ENCODE measurements around the gene CPED1.

CPED1 gene

DNA sequence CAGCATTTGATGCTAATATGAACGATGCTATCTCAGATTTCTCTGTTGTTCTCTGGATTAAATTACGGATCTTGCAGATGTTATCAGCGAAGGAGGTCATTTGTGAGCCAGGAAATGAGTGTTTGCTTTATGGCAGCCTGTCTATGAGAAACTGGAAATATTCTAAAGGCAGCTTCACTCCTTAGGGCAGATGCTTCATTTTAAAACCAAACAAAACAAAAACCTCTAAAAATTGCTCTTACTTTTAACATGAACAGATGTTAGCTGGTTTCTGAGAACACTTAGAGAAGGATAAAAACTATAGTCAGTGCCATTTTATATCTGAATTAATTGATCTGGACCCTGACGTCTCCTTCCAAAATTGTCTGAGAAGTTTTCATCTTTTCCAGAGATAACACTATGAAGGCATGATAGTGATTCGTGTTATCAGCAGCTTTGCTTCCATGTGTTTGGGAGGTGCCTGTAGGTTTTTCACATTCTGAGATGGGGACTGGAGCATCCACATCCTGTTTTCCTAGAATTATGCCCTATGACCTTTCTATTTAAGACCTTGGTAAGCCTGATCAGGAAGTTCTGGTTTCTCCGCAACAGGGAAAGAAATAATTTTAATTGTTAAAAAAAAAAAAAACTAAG is 53.1 kb downstream of the CPED1 start:
- peak; percentile 55 for TF ChIP-seq ISL1 (CRISPR knock-in tag; IDR thresholded peaks at IDR 0.05)
- TF ChIP-seq ZNF8 (CRISPR knock-in tag; IDR thresholded peaks at IDR 0.05), result no peak
- TF ChIP-seq ARNTL (CRISPR knock-in tag; IDR thresholded peaks at IDR 0.05; ENCODE audit: borderline replicate concordance, low read depth), result no peak
- TF ChIP-seq, protein P1, sequence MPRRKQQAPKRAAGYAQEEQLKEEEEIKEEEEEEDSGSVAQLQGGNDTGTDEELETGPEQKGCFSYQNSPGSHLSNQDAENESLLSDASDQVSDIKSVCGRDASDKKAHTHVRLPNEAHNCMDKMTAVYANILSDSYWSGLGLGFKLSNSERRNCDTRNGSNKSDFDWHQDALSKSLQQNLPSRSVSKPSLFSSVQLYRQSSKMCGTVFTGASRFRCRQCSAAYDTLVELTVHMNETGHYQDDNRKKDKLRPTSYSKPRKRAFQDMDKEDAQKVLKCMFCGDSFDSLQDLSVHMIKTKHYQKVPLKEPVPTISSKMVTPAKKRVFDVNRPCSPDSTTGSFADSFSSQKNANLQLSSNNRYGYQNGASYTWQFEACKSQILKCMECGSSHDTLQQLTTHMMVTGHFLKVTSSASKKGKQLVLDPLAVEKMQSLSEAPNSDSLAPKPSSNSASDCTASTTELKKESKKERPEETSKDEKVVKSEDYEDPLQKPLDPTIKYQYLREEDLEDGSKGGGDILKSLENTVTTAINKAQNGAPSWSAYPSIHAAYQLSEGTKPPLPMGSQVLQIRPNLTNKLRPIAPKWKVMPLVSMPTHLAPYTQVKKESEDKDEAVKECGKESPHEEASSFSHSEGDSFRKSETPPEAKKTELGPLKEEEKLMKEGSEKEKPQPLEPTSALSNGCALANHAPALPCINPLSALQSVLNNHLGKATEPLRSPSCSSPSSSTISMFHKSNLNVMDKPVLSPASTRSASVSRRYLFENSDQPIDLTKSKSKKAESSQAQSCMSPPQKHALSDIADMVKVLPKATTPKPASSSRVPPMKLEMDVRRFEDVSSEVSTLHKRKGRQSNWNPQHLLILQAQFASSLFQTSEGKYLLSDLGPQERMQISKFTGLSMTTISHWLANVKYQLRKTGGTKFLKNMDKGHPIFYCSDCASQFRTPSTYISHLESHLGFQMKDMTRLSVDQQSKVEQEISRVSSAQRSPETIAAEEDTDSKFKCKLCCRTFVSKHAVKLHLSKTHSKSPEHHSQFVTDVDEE (CRISPR knock-in tag; IDR thresholded peaks at IDR 0.05), result peak; percentile 81; the same call in 1 of the 2 replicates
- TF ChIP-seq TOX (CRISPR knock-in tag; IDR thresholded peaks at IDR 0.05; ENCODE audit: borderline replicate concordance), result peak; percentile 58; the same call in 1 of the 2 replicates
- TF ChIP-seq, protein P2, sequence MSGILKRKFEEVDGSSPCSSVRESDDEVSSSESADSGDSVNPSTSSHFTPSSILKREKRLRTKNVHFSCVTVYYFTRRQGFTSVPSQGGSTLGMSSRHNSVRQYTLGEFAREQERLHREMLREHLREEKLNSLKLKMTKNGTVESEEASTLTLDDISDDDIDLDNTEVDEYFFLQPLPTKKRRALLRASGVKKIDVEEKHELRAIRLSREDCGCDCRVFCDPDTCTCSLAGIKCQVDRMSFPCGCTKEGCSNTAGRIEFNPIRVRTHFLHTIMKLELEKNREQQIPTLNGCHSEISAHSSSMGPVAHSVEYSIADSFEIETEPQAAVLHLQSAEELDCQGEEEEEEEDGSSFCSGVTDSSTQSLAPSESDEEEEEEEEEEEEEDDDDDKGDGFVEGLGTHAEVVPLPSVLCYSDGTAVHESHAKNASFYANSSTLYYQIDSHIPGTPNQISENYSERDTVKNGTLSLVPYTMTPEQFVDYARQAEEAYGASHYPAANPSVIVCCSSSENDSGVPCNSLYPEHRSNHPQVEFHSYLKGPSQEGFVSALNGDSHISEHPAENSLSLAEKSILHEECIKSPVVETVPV (CRISPR knock-in tag; IDR thresholded peaks at IDR 0.05), result 0 out of 2 replicates have a peak, but pooled peaks have one; percentile 5
- peak; percentile 94; the same call in 1 of the 2 replicates for TF ChIP-seq TCF4 (CRISPR knock-in tag; IDR thresholded peaks at IDR 0.05; ENCODE audit: borderline replicate concordance)
- no peak for TF ChIP-seq ZNF565 (CRISPR knock-in tag; conservative IDR thresholded peaks at IDR 0.05; ENCODE audit: low read depth)
- TF ChIP-seq BACH2 (CRISPR knock-in tag; IDR thresholded peaks at IDR 0.05; ENCODE audit: borderline replicate concordance), result no peak
- no peak for TF ChIP-seq SNAI2 (CRISPR knock-in tag; IDR thresholded peaks at IDR 0.05)
- 0 out of 2 replicates have a peak, but pooled peaks have one; percentile 29 for TF ChIP-seq PPARA (CRISPR knock-in tag; IDR thresholded peaks at IDR 0.05; ENCODE audit: borderline replicate concordance)
- TF ChIP-seq ZNF70 (CRISPR knock-in tag; IDR thresholded peaks at IDR 0.05), result peak; percentile 47
- ATAC-seq, result peak; percentile 95

DNA sequence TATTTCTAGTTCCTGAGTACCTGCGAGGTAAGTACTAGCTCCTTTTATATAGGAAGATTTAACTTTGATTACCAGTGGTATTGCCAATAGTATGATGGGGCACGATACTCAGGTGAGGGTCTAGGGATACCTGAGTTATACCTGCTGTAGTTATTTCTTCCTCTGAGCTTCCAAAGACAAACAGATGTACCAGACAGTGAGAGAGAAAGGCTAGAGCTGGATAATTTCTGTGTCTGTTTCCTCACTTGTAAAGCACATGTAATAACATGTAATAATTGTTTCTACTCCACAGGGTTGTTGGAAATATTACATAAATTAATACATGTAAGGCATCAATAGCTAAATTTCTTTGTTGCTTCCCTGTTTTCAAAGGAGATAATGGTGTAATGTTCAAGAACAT is 53.7 kb downstream of the CPED1 start:
- no peak for ATAC-seq
- TF ChIP-seq PPARA (CRISPR knock-in tag; IDR thresholded peaks at IDR 0.05; ENCODE audit: borderline replicate concordance) (no peak), TOX (CRISPR knock-in tag; IDR thresholded peaks at IDR 0.05; ENCODE audit: borderline replicate concordance) (no peak), GLIS3 (CRISPR knock-in tag; IDR thresholded peaks at IDR 0.05) (no peak), ZNF70 (CRISPR knock-in tag; IDR thresholded peaks at IDR 0.05) (no peak), ZNF8 (CRISPR knock-in tag; IDR thresholded peaks at IDR 0.05) (no peak), BACH2 (CRISPR knock-in tag; IDR thresholded peaks at IDR 0.05; ENCODE audit: borderline replicate concordance) (no peak), ESRRG (CRISPR knock-in tag; IDR thresholded peaks at IDR 0.05) (no peak), RARB (CRISPR knock-in tag; IDR thresholded peaks at IDR 0.05) (no peak), ZNF565 (CRISPR knock-in tag; conservative IDR thresholded peaks at IDR 0.05; ENCODE audit: low read depth) (no peak)
- TF ChIP-seq, protein P1 (CRISPR knock-in tag; IDR thresholded peaks at IDR 0.05), result no peak
- TF ChIP-seq, protein P2 (CRISPR knock-in tag; IDR thresholded peaks at IDR 0.05), result no peak

DNA sequence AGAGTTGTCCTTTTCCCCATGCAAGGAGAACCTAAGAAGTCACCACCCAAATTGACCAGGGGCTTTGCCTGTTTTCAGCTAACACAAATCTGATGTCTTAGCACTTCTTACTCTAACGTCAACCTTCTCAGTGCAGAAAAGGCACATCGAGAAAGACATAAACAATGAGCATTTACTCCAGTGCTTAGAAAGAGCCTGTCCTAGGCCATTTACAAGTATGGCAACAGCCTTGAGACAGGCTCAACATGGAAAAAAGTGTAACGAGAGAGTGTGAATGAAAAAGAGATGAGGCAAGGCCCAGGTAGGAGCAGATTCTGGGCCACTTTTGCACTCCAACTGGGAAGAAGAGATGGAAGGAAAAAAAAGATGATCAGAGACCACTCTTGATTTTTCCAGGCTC is 54.4 kb downstream of the CPED1 start:
- no peak for ATAC-seq
- TF ChIP-seq ZNF70 (CRISPR knock-in tag; IDR thresholded peaks at IDR 0.05) (no peak), PPARA (CRISPR knock-in tag; IDR thresholded peaks at IDR 0.05; ENCODE audit: borderline replicate concordance) (no peak), OSR1 (CRISPR knock-in tag; IDR thresholded peaks at IDR 0.05) (no peak), CSDC2 (CRISPR knock-in tag; IDR thresholded peaks at IDR 0.05) (no peak), BACH2 (CRISPR knock-in tag; IDR thresholded peaks at IDR 0.05; ENCODE audit: borderline replicate concordance) (no peak), ZFP3 (CRISPR knock-in tag; IDR thresholded peaks at IDR 0.05) (no peak), TOX (CRISPR knock-in tag; IDR thresholded peaks at IDR 0.05; ENCODE audit: borderline replicate concordance) (no peak), TCF4 (CRISPR knock-in tag; IDR thresholded peaks at IDR 0.05; ENCODE audit: borderline replicate concordance) (no peak), ZFP30 (CRISPR knock-in tag; IDR thresholded peaks at IDR 0.05) (no peak), ZC3H10 (CRISPR knock-in tag; IDR thresholded peaks at IDR 0.05) (no peak), SNAI2 (CRISPR knock-in tag; IDR thresholded peaks at IDR 0.05) (no peak), ESRRG (CRISPR knock-in tag; IDR thresholded peaks at IDR 0.05) (no peak), GLIS3 (CRISPR knock-in tag; IDR thresholded peaks at IDR 0.05) (no peak), ISL1 (CRISPR knock-in tag; IDR thresholded peaks at IDR 0.05) (no peak)
- TF ChIP-seq, protein P2 (CRISPR knock-in tag; IDR thresholded peaks at IDR 0.05), result no peak
- TF ChIP-seq, protein P3, sequence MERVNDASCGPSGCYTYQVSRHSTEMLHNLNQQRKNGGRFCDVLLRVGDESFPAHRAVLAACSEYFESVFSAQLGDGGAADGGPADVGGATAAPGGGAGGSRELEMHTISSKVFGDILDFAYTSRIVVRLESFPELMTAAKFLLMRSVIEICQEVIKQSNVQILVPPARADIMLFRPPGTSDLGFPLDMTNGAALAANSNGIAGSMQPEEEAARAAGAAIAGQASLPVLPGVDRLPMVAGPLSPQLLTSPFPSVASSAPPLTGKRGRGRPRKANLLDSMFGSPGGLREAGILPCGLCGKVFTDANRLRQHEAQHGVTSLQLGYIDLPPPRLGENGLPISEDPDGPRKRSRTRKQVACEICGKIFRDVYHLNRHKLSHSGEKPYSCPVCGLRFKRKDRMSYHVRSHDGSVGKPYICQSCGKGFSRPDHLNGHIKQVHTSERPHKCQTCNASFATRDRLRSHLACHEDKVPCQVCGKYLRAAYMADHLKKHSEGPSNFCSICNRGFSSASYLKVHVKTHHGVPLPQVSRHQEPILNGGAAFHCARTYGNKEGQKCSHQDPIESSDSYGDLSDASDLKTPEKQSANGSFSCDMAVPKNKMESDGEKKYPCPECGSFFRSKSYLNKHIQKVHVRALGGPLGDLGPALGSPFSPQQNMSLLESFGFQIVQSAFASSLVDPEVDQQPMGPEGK (CRISPR knock-in tag; IDR thresholded peaks at IDR 0.05; ENCODE audit: borderline replicate concordance), result no peak
- TF ChIP-seq, protein P4, sequence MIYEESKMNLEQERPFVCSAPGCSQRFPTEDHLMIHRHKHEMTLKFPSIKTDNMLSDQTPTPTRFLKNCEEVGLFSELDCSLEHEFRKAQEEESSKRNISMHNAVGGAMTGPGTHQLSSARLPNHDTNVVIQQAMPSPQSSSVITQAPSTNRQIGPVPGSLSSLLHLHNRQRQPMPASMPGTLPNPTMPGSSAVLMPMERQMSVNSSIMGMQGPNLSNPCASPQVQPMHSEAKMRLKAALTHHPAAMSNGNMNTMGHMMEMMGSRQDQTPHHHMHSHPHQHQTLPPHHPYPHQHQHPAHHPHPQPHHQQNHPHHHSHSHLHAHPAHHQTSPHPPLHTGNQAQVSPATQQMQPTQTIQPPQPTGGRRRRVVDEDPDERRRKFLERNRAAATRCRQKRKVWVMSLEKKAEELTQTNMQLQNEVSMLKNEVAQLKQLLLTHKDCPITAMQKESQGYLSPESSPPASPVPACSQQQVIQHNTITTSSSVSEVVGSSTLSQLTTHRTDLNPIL (CRISPR knock-in tag; IDR thresholded peaks at IDR 0.05; ENCODE audit: low read depth), result no peak

Data from SK-N-SH treated with all-trans-retinoic acid at 6 μM for 48 hours (cell line).